Stimulated activated CD8-positive, alpha-beta memory T cell treated with anti-CD3 and anti-CD28 coated beads, Interleukin-15, amount 100 ng/mL, for 4 hours (primary cell): ENCODE results near the gene BAX.

ENCODE experiments used
- DNase-seq, 2 donors: peaks; one replicate each; pipeline ENCODE4 v3.0.0-alpha.2; 2020; ENCODE audit warnings: low read depth in 2 of 2

The BAX gene

DNA sequence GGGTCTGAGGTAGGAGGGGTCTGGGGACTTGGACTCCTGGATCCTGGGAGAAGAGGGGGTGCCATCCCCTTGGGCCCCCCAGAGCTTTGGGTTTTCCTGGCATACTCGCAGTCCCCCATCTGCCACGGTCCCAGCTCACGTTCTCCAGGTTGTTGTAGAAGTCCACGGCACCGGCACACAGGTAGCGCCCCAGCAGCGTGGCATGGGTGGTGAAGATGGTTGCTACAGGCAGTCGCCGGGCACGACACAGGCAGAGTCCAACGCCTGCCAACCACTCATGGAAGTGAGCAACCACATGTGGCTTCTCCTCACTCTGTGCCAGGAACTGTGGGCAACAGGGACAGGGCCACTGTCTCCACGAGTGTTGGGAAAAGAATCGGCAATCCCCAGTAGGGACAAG, 31.0 kb downstream of the BAX start:
- no peak for DNase-seq

DNA sequence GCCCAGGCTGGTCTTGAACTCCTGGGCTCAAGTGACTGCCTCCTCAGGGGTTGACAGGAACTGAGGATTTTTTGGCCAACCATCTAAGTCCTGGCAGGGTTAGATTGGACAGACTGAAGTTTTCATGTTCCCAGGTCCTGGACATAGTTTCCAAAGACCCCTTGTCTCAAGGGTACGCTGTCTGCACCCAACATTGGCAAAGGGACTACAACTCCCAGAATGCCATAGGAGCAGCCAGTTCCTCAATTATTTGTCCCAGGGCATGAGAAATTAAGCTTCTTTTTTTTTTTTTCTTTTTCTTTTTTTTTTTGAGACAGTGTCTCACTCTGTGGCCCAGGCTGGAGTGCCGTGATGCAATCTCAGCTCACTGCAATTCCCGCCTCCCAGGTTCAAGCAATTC, 31.5 kb downstream of the BAX start:
- no peak for DNase-seq

DNA sequence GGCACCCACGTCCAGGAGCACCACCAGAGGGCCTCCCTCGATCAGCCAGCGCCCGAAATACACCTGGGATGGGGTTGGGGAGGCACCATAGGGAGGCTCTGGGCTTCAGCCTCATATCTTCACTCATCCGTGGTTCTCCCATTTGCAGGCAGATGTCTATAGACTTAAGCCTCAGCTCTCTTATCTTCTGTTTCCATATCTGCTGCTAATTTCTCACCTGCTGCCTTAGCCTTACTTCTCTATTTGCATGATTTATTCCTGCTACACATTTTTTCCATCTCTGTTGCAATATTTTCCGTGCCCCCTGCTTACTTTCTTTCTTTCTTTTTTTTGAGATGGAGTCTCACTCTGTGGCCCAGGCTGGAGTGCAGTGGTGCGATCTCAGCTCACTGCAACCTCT, 32.6 kb downstream of the BAX start:
- DNase-seq, result no peak

DNA sequence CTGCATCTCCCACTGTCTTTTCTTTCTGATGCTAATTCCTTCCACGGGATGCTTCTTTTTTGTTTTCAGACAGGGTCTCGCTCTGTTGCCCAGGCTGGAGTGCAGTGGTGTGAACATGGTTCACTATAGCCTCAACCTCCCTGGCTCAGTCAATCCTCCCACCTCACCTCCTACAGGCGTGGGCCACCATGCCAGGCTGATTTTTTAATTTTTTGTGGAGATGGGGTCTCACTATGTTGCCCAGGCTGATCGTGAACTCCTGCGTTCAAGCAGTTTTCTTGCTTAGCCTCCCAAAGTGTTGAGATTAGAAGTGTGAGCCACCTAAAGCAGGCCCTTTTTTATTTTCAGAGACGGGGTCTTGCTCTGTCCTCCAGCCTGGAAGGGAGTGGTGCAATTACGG, 33.6 kb downstream of the BAX start:
- no peak for DNase-seq

DNA sequence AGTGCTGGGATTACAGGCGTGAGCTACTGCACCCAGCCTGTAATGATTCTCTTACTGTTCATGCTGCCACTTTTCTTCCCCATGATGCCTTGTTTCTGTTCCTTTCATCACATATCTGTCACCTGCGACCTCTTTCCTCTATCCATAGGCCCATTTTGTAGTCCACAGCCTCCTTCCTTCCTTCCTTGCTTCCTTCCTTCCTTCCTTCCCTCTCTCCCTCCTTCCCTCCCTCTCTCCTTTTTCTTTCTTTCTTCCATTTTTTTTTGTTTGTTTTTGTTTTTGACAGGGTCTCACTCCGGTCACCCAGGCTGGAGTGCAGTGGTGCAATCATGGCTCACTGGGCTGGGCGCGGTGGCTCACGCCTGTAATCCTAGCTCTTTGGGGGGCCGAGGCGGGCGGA, 34.2 kb downstream of the BAX start:
- no peak for DNase-seq

DNA sequence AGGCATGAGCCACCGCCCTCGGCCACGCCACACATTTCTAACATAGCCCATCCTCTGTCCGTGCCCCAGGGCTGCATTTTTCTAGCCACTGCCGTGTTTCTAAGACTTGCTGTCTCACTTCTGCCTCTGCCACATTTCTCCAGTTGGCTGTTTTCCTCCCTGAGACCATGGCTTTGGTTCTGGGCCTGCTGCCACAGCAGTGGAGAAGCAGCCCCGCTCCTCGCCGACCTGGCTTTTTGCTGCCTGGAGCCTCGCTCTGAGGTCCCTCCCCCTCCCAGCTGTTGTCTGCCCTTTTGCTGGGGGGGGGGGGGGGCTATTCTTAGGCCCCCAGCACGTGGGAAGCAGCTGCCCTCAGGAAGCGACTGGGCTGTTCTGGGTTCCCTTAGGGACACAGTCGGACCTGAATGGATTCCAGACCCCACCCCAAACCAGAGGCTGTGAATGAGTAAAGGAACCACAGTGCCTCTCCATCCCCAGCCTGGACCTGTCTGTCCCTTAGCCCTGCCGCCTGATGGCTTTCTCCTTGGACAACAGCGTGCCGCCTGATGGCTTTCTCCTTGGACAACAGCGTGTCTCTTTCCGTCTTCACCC, 35.1 kb downstream of the BAX start:
- DNase-seq, result no peak

DNA sequence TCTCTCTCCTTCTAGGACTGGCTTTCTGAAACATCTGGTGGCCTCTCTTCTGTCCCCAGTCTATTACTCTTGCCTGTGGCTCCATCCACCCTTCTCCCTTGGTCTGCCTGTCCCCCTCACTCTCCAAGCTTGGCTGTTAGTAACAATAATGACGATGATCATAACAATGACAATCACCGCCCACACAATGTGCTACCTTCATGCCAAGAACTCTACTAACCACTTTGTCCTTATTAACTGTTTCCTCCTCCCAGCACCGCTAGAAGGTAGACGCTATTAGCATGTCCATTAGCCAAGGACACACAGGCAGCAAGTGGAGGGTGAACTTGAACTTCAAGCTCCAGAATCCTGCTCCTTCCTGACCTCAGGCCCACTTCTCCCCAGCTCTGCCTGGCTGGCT, 35.7 kb downstream of the BAX start:
- no peak for DNase-seq

DNA sequence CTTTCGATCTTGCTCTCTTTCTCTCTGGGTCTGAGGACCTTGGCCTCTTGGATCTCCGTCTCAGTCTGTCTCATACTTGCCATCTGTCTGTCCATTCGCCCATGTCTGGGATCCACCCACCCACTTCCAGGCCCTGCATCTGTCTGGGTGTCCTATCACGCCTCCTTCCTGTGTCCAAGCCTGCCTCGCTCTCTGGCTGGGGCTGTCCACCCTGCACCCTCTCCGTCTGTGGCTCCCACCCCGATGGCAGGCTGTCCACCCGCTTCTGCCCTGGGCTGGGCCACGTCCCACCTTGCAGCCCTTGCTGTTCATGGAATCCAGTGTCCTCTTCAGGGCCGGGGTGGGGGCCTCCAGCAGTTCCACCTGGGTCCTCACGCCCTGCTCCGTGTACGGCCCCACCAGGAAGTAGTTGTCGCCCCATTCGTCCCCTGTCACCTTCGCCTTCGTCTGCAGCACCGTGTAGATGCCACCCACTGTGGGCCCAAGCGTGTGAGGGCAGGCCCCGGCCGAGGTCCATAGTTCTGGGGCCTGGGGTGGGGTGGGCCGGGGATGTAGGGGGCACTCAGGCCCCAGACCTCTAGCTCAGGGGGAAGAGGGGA, 36.4 kb downstream of the BAX start:
- DNase-seq, result no peak

DNA sequence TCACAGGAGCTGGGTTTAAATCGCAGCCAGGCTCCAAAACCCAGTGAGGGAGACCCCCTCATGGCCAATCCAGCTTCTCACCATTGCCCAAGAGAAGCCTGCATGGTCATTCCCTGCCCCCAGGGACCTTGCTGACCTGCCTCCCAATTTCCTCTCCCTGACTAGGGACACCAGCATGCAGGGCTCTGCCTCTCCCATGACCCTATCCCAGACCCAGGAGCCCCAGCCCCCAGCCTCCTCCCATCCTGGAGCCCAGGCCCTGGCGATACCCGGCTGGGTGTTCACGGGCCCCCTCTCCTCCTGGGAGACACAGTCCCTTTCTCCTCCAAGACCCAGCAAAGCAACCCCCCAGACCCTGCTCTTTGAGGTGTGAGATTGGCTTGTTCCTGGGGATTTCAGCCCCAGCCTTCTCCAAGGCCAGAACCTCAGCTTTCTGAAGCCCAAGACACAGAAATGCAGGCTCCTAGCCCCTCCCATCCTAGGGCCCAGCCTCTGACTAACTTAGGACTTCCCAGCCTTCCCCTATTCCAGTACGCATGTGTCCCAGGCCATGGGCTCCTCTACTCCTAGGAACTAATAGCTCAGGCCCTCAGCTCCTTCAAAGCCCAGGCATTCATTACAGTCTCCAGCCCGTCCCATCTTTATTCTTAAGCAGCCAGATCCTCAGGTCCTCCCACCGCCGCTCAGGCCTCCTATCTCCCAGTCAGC, 37.4 kb downstream of the BAX start:
- DNase-seq, result no peak

DNA sequence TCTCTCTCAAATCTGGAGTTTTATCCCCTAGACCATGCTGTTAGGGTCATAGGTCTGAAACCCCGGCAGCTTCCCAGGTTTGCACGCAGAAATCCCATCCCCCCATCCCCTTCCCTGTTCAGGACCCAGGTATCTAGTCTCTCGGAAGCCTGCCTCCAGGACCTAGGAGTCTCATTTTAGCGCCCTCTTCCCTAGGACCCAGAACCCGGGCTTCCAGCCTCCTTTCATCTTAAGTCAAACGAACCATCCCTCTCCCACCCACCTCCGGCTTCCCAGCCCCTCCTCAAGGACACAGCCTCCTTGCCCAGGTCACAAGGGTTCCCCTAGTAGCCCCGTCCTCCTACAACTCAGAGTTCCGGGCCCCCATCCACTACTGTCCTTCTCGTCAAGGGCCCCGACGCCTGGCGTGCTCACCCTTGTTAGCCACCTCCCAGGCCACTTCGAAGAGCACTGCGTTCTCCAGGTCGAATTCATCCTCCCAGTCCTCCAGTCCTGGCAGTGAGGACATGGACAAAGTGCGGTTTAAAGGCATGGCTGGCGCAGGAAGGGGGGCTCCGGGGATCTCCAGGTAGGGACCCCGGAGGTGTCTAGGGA, 38.0 kb downstream of the BAX start:
- no peak for DNase-seq

DNA sequence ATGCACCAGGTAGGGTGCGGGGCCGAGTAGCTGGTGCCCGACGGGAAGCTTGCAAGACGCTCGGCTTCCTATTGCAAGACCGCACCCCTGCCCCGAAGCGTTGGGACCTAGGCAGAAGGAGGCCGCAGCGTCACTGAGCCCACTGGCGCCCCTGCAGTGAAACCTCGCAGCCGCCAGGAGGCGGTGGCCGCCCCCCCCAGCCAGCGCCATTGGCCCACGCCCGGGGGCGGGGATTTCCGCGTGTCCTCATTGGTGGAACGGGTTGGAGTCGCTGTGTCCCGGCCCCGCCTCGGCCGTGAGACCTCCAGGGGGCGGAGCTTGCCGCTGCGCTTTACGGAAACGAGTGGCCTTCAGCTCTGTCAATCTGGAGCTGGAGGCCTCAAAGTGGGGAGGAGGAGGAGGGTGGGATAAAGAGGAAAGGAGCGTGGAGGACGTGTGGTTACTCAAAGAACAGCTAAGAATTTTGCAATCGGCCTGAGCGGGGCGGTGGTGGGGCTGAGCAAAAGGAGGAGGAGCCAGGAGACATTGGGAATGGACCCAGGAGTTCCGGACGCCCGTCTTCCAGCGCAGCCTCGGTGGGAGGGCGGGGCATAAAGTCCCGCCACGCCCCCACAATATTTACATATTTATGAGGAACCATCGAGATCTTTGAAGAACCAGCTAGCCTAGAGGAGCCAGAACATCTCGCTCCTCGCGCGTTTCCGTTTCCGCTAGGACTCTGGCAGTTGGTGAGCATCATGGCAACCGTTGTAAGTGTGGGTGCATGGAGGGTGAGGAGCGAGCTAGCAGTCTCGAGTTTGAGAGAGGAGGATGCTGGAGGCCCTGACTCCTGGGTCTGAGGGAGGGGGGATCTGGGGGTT, 38.7 kb downstream of the BAX start, which contains the start of the genes GYS1 and RUVBL2:
Gene GYS1 (minus strand): TSS at position 135 of the 860 bp plus-strand sequence. CDS start 197 bp downstream, outside the sequence.
Gene RUVBL2 (plus strand): TSS at position 713 of the 860 bp plus-strand sequence. CDS start 25 bp downstream, at position 738.
- peak; percentile 98 to 99 for DNase-seq

DNA sequence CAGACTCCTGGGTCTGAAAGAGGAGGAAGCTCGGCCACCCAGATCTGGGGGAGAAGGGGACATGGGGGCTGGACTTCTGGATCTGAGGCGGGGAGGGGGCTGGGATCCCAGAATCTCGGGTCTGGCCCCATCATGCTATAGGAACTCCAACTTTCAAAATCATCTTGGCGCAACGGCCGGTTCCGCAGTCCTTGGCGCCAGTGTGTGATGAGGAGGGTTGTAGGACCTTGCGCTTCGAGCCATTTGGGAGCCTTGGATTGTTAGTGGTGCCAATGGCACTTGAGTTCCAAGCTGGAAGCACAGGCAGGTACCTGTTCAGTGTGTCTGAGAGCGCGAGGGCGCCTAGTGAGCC, 39.3 kb downstream of the BAX start:
- DNase-seq, result no peak

DNA sequence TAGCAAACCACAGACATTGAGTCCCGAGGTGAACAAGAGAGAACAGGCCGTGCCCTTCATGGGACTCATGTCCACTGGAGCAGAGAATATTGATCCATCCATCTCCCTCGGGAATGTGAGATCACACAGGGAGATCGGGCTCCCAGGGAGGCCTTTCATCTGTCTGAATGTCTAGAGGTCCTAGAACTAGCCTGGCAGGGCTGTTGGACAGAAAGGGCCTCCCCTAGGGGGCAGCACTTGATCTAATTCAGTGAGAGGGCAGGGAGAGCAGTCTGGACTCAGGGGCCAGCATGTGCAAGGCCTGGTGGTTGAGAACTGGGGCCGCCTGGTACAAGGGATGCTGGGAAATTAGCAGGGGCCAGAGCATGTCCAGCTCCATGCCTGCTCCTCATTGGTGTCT, 43.3 kb downstream of the BAX start:
- DNase-seq, result no peak

DNA sequence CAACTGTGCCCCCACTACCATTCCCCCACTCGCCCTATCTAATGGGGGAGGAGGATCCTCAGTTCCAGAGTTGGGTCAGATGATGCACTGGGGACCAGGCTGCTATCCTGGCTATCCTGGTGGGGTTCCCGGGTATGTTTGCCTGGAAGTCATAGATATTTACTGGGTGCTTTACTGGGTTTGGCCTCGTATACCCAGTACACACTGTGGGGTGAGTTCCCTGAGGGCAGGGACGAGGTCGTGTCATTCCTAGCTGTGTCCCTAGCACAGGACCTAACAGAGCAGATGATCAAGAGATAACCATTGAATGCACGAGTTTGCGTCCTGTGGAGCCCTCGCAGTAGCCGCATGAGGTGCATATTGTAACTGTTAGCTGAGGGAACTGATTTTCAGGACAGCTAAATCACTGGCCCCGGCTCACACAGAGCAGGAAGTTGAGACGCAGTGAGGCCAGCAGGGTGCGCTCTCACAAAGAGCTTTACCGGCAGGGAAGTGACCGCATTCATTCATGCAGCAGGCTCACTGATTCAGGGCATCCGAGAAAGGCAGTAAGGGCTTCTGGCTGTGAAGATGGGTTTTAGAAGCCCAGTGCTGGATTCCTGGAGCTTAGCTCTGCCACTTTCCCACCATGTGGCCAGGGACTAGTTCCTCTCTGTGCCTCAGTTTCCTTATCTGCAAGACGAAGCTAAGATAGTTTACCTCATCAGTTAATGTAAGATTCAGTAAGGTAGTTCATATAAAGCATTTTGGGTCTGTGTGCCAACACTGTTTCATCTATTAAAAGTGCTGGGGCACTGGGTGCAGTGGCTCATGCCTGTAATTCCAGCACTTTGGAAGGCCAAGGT, 45.0 kb downstream of the BAX start:
- DNase-seq, result peak; percentile 23 to 31

DNA sequence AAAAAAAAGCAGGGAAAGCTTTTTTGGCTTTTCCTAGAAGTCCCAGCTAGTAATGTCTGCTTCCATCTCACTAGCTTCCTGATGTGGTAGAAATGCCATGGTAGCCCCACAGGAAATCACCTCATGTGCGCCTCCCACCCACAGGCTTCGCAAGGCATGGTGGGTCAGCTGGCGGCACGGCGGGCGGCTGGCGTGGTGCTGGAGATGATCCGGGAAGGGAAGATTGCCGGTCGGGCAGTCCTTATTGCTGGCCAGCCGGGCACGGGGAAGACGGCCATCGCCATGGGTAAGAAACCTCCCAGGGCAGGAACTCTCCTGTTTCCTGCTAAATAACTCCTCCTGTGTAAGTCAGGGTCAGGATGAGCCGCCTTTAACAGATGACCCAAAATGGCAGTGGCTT, 49.5 kb downstream of the BAX start:
- no peak for DNase-seq

DNA sequence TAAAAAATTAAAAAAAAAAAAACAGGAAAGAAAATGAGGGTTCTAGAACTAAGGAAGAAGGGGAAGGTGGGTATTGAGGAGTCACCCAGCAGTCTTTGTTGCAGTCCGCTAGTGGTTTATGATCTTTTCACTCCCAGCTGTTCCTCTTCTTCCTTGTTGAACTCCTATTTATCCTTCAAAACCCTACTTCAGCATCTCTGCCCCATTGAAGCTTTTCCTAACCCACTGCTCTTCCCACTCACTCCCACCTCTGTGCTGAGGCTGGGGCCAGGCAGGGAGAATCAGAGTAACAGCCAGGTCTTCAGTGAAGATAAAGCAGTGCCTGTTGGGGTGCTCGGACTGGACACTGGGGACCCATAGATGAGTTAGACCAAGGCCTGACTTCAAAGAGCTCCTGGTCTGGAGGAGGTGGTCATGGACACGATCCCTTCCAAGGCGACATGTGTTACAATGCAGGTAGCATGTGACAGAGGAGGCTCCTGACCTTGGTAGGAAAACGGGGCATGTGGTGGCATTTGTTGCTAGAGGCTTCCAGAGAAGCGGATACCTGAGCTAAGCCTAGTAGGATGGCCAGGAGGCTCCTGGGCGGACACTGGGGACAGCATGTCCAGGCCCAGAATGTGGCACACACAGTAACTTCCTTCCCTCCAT, 50.4 kb downstream of the BAX start:
- DNase-seq, result no peak

DNA sequence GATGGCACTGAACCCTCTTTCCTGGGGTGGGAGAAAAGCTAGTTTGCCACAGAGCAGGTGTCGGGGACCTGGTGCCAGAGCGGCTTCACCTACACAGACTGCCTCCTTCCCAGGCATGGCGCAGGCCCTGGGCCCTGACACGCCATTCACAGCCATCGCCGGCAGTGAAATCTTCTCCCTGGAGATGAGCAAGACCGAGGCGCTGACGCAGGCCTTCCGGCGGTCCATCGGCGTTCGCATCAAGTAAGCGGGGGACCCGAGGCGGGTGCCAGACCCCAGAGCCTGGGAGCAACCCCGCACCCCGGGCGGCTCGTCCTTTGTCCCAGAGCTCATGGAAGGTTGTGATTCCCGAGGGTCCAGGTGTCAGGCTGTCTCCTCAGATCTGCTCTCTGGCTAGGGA, 52.2 kb downstream of the BAX start:
- no peak for DNase-seq

DNA sequence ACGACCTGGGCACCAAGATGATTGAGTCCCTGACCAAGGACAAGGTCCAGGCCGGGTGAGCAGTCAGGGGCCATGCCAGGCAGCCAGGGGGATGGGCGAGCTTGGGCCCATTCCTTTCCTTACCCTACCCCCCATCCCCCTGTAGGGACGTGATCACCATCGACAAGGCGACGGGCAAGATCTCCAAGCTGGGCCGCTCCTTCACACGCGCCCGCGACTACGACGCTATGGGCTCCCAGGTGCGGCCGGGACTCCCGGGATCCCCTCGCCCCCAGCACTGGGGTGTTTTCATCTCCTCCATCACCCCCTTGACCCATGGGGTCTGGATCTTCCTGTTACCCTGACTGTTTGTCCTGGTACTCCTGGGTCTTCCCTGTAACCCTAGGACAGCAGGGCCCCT, 55.2 kb downstream of the BAX start:
- no peak for DNase-seq

DNA sequence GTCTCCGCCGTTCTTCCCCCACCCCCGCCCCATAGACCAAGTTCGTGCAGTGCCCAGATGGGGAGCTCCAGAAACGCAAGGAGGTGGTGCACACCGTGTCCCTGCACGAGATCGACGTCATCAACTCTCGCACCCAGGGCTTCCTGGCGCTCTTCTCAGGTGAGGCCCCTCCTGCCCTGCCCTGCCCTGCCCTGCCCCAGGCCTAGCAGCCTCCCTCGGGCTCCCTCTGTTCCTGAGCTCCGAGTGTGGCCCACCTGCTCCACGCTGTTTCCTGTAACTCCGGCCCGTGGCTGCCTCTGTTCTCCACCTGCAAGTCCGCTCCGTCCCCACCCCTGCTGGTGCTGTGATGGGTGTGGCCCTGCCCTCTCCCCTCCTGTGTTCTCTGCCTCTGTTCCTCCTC, 55.8 kb downstream of the BAX start:
- no peak for DNase-seq

DNA sequence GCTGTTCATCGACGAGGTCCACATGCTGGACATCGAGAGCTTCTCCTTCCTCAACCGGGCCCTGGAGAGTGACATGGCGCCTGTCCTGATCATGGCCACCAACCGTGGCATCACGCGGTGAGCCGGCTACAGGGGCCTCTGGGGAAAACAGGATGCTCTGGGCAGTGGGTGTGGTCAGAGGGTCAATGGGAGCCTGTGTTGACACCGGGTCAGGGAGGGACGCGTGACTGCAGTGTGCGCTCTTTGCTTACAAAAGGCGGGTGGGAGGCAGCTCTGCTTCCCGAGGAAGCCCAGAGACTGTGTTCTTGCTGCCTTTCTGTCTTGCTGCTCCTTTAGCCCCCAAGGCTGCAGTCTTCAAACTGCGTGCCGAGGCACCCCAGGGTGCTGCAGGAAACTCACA, 56.5 kb downstream of the BAX start:
- DNase-seq, result no peak
